H1 (cell line): ENCODE results near the gene AFF1.

ENCODE experiments used
- ASH2L ChIP-seq: fragments of 200-600, 300-600 bp; sonication (generic); IDR thresholded peaks from one replicate; pipeline ENCODE4 v1.7.1; 2017; ENCODE audit warnings: low read length
- ATF2 ChIP-seq: IDR thresholded peaks from 2 replicates; pipeline ENCODE4 v1.6.1; 2012; ENCODE audit warnings: low read length, inconsistent platforms
- CHD1 ChIP-seq: IDR thresholded peaks from 2 replicates; pipeline ENCODE4 v1.6.1; 2012; ENCODE audit warnings: low read depth, low read length, improper control_type of control experiment
- CTCF ChIP-seq, 3 experiments: IDR thresholded peaks; 1 replicate in 2 of 3; 2 replicates in 1 of 3; pipeline versions ENCODE4 v1.5.1 to v1.6.1; 2011; ENCODE audit warnings: low read length in 3 of 3, mild to moderate bottlenecking in 3 of 3, inconsistent platforms in 2 of 3, low read depth in 1 of 3, moderate library complexity in 1 of 3; ENCODE audit not compliant: insufficient read depth in 1 of 3; ENCODE audit errors: control extremely low read depth in 1 of 3
- EP300 ChIP-seq, 2 experiments: IDR thresholded peaks; 1 replicate in 1 of 2; 2 replicates in 1 of 2; pipeline ENCODE4 v1.6.1; 2011 to 2012; ENCODE audit warnings: low read depth in 2 of 2, low read length in 2 of 2, mild to moderate bottlenecking in 2 of 2, borderline replicate concordance in 1 of 2, inconsistent platforms in 1 of 2, moderate library complexity in 1 of 2
- FOSL1 ChIP-seq: IDR thresholded peaks from 2 replicates; pipeline ENCODE4 v1.6.1; 2011; ENCODE audit warnings: mild to moderate bottlenecking, low read depth, low read length, moderate library complexity; ENCODE audit not compliant: insufficient read depth
- KDM5A ChIP-seq: fragments of 200-600 bp; IDR thresholded peaks from 2 replicates; pipeline ENCODE4 v1.7.1; 2012; ENCODE audit warnings: mild to moderate bottlenecking, low read length, inconsistent platforms, mixed read lengths
- MAX ChIP-seq: IDR thresholded peaks from 2 replicates; pipeline ENCODE4 v1.6.1; 2012; ENCODE audit warnings: inconsistent platforms
- NRF1 ChIP-seq: IDR thresholded peaks from 2 replicates; pipeline ENCODE4 v1.6.1; 2011; ENCODE audit warnings: mild to moderate bottlenecking, low read depth, low read length, improper control_type of control experiment
- PHF8 ChIP-seq: fragments of 200-600 bp; sonication (generic); conservative IDR thresholded peaks from 2 replicates; pipeline ENCODE4 v1.7.1; 2012; ENCODE audit warnings: low read depth, mild to moderate bottlenecking, inconsistent platforms, low read length, moderate library complexity
- POLR2A ChIP-seq, 2 experiments: IDR thresholded peaks; 1 replicate in 1 of 2; 2 replicates in 1 of 2; pipeline ENCODE4 v1.6.1; 2011; ENCODE audit warnings: low read depth in 2 of 2, low read length in 2 of 2, mild to moderate bottlenecking in 2 of 2; ENCODE audit errors: control extremely low read depth in 1 of 2
- POLR2AphosphoS5 ChIP-seq: IDR thresholded peaks from 2 replicates; pipeline ENCODE4 v1.6.1; 2011; ENCODE audit warnings: low read depth, low read length
- RNF2 ChIP-seq: fragments of 200-900, 300-1000 bp; sonication (generic); IDR thresholded peaks from 2 replicates; pipeline ENCODE4 v1.7.1; 2016; ENCODE audit warnings: borderline replicate concordance, low read depth, mild to moderate bottlenecking, antibody characterized with exemption, low read length; ENCODE audit not compliant: poor library complexity, severe bottlenecking; ENCODE audit errors: missing control alignments
- SUZ12 ChIP-seq: fragments of 200-600 bp; sonication (generic); IDR thresholded peaks from 2 replicates; pipeline ENCODE4 v1.6.1; 2012; ENCODE audit warnings: mild to moderate bottlenecking, inconsistent platforms, low read length, moderate library complexity, mixed read lengths

GRCh38 chr4:87130985-87131703 lies 196.3 kb downstream of the AFF1 start:
- TF ChIP-seq CTCF (IDR thresholded peaks at IDR 0.05; ENCODE audit: control extremely low read depth in 1 of 3, insufficient read depth in 1 of 3, low read depth in 1 of 3, low read length in 3 of 3) (no peak), RNF2 (no peak), EP300 (IDR thresholded peaks at IDR 0.05; ENCODE audit: borderline replicate concordance in 1 of 2, low read depth in 2 of 2, low read length in 2 of 2) (no peak), NRF1 (no peak), CHD1 (no peak), KDM5A (no peak), POLR2A (IDR thresholded peaks at IDR 0.05; ENCODE audit: control extremely low read depth in 1 of 2, low read depth in 2 of 2, low read length in 2 of 2) (no peak), ATF2 (no peak), FOSL1 (no peak), POLR2AphosphoS5 (no peak), ASH2L (no peak), PHF8 (no peak), MAX (no peak), SUZ12 (no peak)
